ENCODE results near the gene PAPOLG. TPM values are rescaled to one million over a fixed set of nuclear protein-coding genes. Genes with fewer than 3 reads are reported as not detected.

PAPOLG gene
- total RNA-seq, 2 donors from 2014 or later: 23.2 to 34.1 TPM

GRCh38 chr2:60847854-60848253 is 91.8 kb downstream of the PAPOLG start:
- no peaks in the 10 kb centered on the region for H3K27me3 ChIP-seq (ENCODE audit: control insufficient read depth, insufficient read depth, low read length, poor library complexity, severe bottlenecking)
- no peak overlapping the region for H3K9ac ChIP-seq (ENCODE audit: extremely low read depth, low read length, poor library complexity, severe bottlenecking)
- peaks cover 2% of the 10 kb centered on the region for H3K4me1 Mint-ChIP-seq
- peaks cover 5% of the 10 kb centered on the region for H3K27me3 Mint-ChIP-seq (ENCODE audit: insufficient read depth)
- no peaks in the 10 kb centered on the region for H3K9me3 Mint-ChIP-seq
- H3K27ac ChIP-seq (ENCODE audit: low read depth, low read length): no peak overlapping the region
- no peaks in the 10 kb centered on the region for H3K36me3 Mint-ChIP-seq (ENCODE audit: low read depth)
- no peaks in the 10 kb centered on the region for H3K4me1 ChIP-seq (ENCODE audit: control insufficient read depth, insufficient read depth, low read length)
- no peak for TF ChIP-seq CTCF (conservative IDR thresholded peaks at IDR 0.05)
- 94 to 98% methylated on average over 6 of the region's 6 CpGs for WGBS, 2 experiments (ENCODE audit: insufficient coverage in 1 of 2, insufficient read length in 1 of 2)
- H3K9me3 ChIP-seq (ENCODE audit: control insufficient read depth, low read length): no peaks in the 10 kb centered on the region
- H3K36me3 ChIP-seq (ENCODE audit: control insufficient read depth, insufficient read depth, low read length): no peaks in the 10 kb centered on the region
- no peak for DNase-seq
- no peak overlapping the region for H3K4me3 Mint-ChIP-seq
- no peak overlapping the region for H3K27ac Mint-ChIP-seq
- no peak overlapping the region for H3K4me3 ChIP-seq (ENCODE audit: low read length)

Other genes with a start within 250 kb of the PAPOLG start
- gene BCL11A, start 202.6 kb upstream of the PAPOLG start, total RNA-seq: 10 to 100 TPM; 14.7 to 16.3 TPM
- 10 to 100 TPM; 11.7 to 15.9 TPM for gene REL, start 125.3 kb downstream of the PAPOLG start, total RNA-seq